Stomach (tissue), 9 donors: Measurements from ENCODE around the gene PRPF19. TPM values are rescaled to one million over a fixed set of nuclear protein-coding genes. Genes with fewer than 3 reads are reported as not detected.
A peak's percentile ranks its signal among the peaks of the same experiment; 100 is the strongest.

Experiments
- DNase-seq, 2 donors: peaks; one replicate each; pipeline versions ENCODE4 v3.0.0 to v3.0.0-alpha.2; 2013 to 2019
- H3K27ac ChIP-seq, 5 donors: fragments of 200-600 bp in 4 of 5; sonication (generic) in 4 of 5; one replicate each; pipeline ENCODE4 v1.5.1; 2013 to 2019; ENCODE audit warnings: mild to moderate bottlenecking in 1 of 5, moderate library complexity in 1 of 5
- H3K27me3 ChIP-seq, 3 donors: fragments of 200-600 bp; sonication (generic); one replicate each; pipeline ENCODE4 v1.5.1; 2017 to 2019; ENCODE audit warnings: mixed run types in 1 of 3
- H3K36me3 ChIP-seq, 4 donors: fragments of 200-600 bp; sonication (generic); 1 replicate in 3 of 4; 2 replicates in 1 of 4; pipeline ENCODE4 v1.5.1; 2016 to 2019
- H3K4me1 ChIP-seq, 4 donors: fragments of 200-600 bp; sonication (generic); one replicate each; pipeline ENCODE4 v1.5.1; 2016 to 2019
- H3K4me3 ChIP-seq, 4 donors: fragments of 200-600 bp; sonication (generic) in 3 of 4; one replicate each; pipeline ENCODE4 v1.5.1; 2016 to 2019; ENCODE audit warnings: mild to moderate bottlenecking in 1 of 4
- H3K9me3 ChIP-seq, 4 donors: fragments of 200-600 bp; sonication (generic); one replicate each; pipeline ENCODE4 v1.5.1; 2016 to 2019
- CTCF ChIP-seq, 7 experiments: fragments of 450-650 bp in 4 of 7; fragments of 200-600 bp in 3 of 7; sonication (generic) in 3 of 7; IDR thresholded peaks; one replicate each; pipeline ENCODE4 v1.5.1; 2016 to 2019; ENCODE audit warnings: antibody characterized with exemption in 7 of 7, control low read depth in 2 of 7, mild to moderate bottlenecking in 1 of 7
- EP300 ChIP-seq: sonication (generic); formaldehyde crosslinking; IDR thresholded peaks from one replicate; pipeline ENCODE4 v1.6.1; 2017; ENCODE audit warnings: antibody characterized with exemption
- POLR2A ChIP-seq, 4 donors: fragments of 450-650 bp; IDR thresholded peaks; one replicate each; pipeline ENCODE4 v1.6.1; 2016; ENCODE audit warnings: antibody characterized with exemption in 4 of 4, control low read depth in 2 of 4, mild to moderate bottlenecking in 1 of 4, moderate library complexity in 1 of 4
- POLR2AphosphoS5 ChIP-seq, 3 donors: sonication (generic); formaldehyde crosslinking; IDR thresholded peaks; one replicate each; pipeline ENCODE4 v1.6.1; 2016; ENCODE audit warnings: antibody characterized with exemption in 3 of 3
- WGBS, 5 donors: extraction: QIAGEN DNeasy Blood & Tissue Kit in 3 of 5; methylation state at CpG; one replicate each; pipeline versions ENCODE4 v1.1.5 to v1.1.7; 2013 to 2018; 5-methylcytosine and 5-hydroxymethylcytosine counted together
- intact Hi-C: fragments of 100-400 bp; cut with DNase I; formaldehyde crosslinking; loops from one replicate; pipeline ENCODE4 v1.15.1; 2023; ENCODE audit warnings: low total_unique reads
- polyA plus RNA-seq, 3 donors: library from polyadenylated mRNA; stranded (reverse); fragments of 200-250 nt; gene quantifications; one replicate each; pipeline ENCODE4 v1.2.3, GENCODE V29; 2013
- total RNA-seq, 5 donors: library from RNA; depleted of rRNA; stranded (reverse); fragments of >200 nt; gene quantifications; one replicate each; pipeline versions ENCODE4 v1.1.0 to v1.2.3, GENCODE V29; 2014 to 2016
- donor health status: healthy with polysubstance abuse.
- donor health status: Bipolar disorder and iron deficiency.
- donor health status: healthy.

PRPF19 gene
- total and polyA plus RNA-seq, 8 donors: 3.5 to 86.1 (median 50.3) TPM

DNA sequence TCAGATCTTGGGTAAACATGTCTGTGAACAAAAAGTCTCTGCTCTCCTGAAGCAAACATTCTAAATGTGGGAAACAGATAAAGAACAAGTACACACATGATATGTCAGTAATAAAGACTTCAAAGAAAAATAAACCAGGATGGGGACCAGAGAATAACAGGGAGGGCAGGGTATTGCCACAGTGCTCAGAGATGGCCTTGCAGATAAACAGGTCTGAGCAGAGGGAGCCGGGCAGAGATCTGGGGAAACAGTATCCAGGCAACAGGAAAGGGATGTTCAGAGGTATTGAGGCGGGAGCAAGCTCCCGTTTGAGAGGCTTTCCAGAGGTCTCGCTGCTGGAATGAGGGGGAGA lies 61.5 kb downstream of the PRPF19 start:
- DNase-seq: no peak
- no peaks in the 10 kb centered on the region for H3K9me3 ChIP-seq
- peaks cover 14 to 42% (median 25%) of the 10 kb centered on the region in 4 donors for H3K36me3 ChIP-seq
- H3K27ac ChIP-seq: peak overlapping the region in 2 of 5 donors; percentile 32 to 89
- no peak for TF ChIP-seq CTCF (IDR thresholded peaks at IDR 0.05)
- TF ChIP-seq POLR2AphosphoS5 (IDR thresholded peaks at IDR 0.05): no peak
- TF ChIP-seq POLR2A (IDR thresholded peaks at IDR 0.05): no peak
- no peak for TF ChIP-seq EP300
- peaks cover 33 to 52% (median 51%) of the 10 kb centered on the region in 4 donors for H3K4me1 ChIP-seq
- intact Hi-C loops: no loop called here
- 27 to 43% (median 29%) methylated on average over 4 of the region's 4 CpGs for WGBS, 5 donors
- peak overlapping the region in 2 of 4 donors; percentile 90 to 94 for H3K4me3 ChIP-seq
- no peaks in the 10 kb centered on the region for H3K27me3 ChIP-seq

DNA sequence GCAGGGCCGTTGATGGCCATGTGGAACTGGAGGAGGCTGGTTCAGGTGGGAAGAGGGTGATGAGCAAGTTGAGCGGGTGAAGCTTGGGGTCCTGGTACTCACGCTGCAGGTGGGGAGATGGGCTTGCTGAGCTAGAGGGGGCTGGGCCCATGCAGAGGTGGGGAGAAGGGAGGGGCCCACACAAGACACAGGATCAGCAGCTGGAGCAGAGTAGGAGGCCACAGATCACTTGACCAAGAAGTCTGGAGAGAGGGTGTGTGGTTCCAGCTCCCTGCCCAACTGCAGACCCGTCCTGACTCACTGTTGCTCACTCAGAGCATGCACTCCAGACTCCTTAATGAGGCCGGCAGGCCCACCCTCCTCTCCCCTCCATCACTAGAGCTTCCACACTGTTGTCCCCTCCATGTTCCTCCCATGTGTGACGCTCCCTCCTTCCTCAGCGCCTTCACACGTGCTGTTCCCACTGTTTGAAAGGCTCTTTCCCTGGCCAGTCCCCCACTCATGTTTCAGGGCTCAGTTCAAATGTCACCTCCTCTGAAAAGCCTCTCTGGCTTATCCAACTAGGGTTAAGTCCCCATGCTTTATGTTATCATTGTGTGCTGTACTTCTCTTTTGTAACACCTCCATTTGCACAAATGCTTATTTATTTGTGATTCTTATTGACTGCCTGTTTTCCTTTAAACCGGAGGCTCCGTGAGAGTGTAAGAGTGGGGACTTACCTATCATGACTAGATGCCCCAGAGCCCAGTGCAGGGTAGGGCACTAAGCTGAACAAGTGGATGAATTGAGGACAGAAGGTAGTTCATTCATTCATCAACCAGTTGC lies 62.1 kb downstream of the PRPF19 start:
- Histone ChIP-seq H3K9me3 (no peaks in the 10 kb centered on the region), H3K36me3 (peaks cover 8 to 36% (median 19%) of the 10 kb centered on the region in 4 donors), H3K27ac (peak overlapping the region in 3 of 5 donors; percentile 22 to 89 (median 84)), H3K27me3 (no peaks in the 10 kb centered on the region), H3K4me3 (peak overlapping the region; percentile 90 to 99 (median 92)), H3K4me1 (peaks cover 33 to 52% (median 51%) of the 10 kb centered on the region in 4 donors)
- intact Hi-C loops: no loop called here
- 36 to 57% (median 43%) methylated on average over 9 to 10 of the region's 10 CpGs for WGBS, 5 donors
- TF ChIP-seq CTCF (IDR thresholded peaks at IDR 0.05): no peak
- TF ChIP-seq POLR2A (IDR thresholded peaks at IDR 0.05): no peak
- no peak for TF ChIP-seq EP300
- TF ChIP-seq POLR2AphosphoS5 (IDR thresholded peaks at IDR 0.05): no peak
- DNase-seq: no peak

DNA sequence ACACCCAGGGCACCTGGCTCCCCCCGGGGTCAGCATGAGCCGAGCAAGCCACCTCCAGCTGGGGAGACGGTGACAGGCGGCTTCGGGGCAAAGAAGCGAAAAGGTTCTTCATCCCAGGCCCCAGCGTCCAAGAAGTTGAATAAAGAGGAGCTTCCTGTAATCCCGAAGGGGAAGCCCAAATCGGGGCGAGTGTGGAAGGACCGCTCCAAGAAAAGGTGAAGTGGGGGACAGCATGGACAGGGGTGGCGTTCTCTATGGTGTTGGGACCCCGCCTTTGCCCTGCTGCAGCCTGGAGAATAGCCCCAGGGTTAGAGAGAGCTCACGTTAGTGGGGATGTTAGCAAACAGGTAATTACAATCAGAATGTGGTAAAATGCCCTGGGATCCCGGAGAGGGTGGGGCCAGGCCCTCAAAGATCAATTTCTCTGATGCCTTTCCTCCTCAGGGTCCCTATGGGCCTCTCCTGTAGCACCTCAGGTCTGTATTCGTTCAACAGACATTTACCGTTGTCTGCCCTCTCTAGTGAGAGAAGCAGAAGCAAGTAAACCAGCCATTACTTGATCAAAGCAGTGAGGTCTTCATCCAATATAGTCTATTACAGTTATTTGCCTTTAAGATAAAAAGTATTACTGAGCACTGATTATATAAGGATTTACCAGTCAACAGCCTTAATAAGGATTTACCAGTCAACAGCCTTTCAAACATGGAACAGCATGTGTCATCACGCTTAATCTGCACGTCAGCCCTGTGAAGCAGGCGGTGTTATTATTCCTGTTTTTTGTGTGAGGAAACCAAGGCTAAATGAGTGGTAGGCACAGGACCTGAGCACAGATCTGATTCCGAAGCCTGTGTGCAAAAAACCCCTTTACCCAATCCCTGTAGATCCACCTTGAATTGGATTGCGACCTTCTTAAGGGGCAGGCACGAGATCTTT lies 63.5 kb downstream of the PRPF19 start:
- WGBS, 5 donors: 9 to 13% (median 12%) methylated on average over 22 to 23 of the region's 23 CpGs
- Histone ChIP-seq H3K9me3 (no peaks in the 10 kb centered on the region), H3K27me3 (no peaks in the 10 kb centered on the region), H3K27ac (peak overlapping the region; percentile 70 to 89 (median 84)), H3K4me3 (peak overlapping the region; percentile 90 to 99 (median 92)), H3K4me1 (peaks cover 33 to 52% (median 51%) of the 10 kb centered on the region in 4 donors), H3K36me3 (peaks cover 0 to 23% (median 6%) of the 10 kb centered on the region in 4 donors)
- intact Hi-C loops: no loop called here
- TF ChIP-seq EP300 (no peak), POLR2A (IDR thresholded peaks at IDR 0.05) (no peak), POLR2AphosphoS5 (IDR thresholded peaks at IDR 0.05) (no peak), CTCF (IDR thresholded peaks at IDR 0.05) (no peak)
- no peak for DNase-seq
